ENCODE measurements around the gene CLEC2A.

Gene CLEC2A

GRCh38 chr12:9906873-9907272, 25.3 kb downstream of the CLEC2A start:
- no peak for DNase-seq (ENCODE audit: low read depth in 2 of 2)
- TF ChIP-seq CTCF (IDR thresholded peaks at IDR 0.05; ENCODE audit: low read depth, low read length), result no peak
- no peak overlapping the region for H3K4me3 ChIP-seq (replicated peaks in 1 of 2; ENCODE audit: low read depth in 2 of 2, low read length in 2 of 2)

- no peak for TF ChIP-seq CTCF (IDR thresholded peaks at IDR 0.05; ENCODE audit: low read depth, low read length)
- DNase-seq (ENCODE audit: low read depth in 2 of 2), result no peak
- no peak overlapping the region for H3K4me3 ChIP-seq (replicated peaks in 1 of 2; ENCODE audit: low read depth in 2 of 2, low read length in 2 of 2)
Observed at GRCh38 chr12:9902539-9903228, 29.5 kb downstream of the CLEC2A start.

- DNase-seq (ENCODE audit: low read depth in 2 of 2), result no peak
- no peak overlapping the region for H3K4me3 ChIP-seq (replicated peaks in 1 of 2; ENCODE audit: low read depth in 2 of 2, low read length in 2 of 2)
- TF ChIP-seq CTCF (IDR thresholded peaks at IDR 0.05; ENCODE audit: low read depth, low read length), result no peak
Observed at GRCh38 chr12:9900930-9901329, 31.2 kb downstream of the CLEC2A start.

GRCh38 chr12:9899209-9899608, 33.0 kb downstream of the CLEC2A start:
- no peak for DNase-seq (ENCODE audit: low read depth in 2 of 2)
- TF ChIP-seq CTCF (IDR thresholded peaks at IDR 0.05; ENCODE audit: low read depth, low read length), result no peak
- H3K4me3 ChIP-seq (replicated peaks in 1 of 2; ENCODE audit: low read depth in 2 of 2, low read length in 2 of 2), result no peak overlapping the region

- TF ChIP-seq CTCF (IDR thresholded peaks at IDR 0.05; ENCODE audit: low read depth, low read length), result no peak
- no peak for DNase-seq (ENCODE audit: low read depth in 2 of 2)
- no peak overlapping the region for H3K4me3 ChIP-seq (replicated peaks in 1 of 2; ENCODE audit: low read depth in 2 of 2, low read length in 2 of 2)
Observed at GRCh38 chr12:9897535-9897934, 34.6 kb downstream of the CLEC2A start.

GRCh38 chr12:9895215-9895971, 36.8 kb downstream of the CLEC2A start:
- no peak overlapping the region for H3K4me3 ChIP-seq (replicated peaks in 1 of 2; ENCODE audit: low read depth in 2 of 2, low read length in 2 of 2)
- no peak for DNase-seq (ENCODE audit: low read depth in 2 of 2)
- no peak for TF ChIP-seq CTCF (IDR thresholded peaks at IDR 0.05; ENCODE audit: low read depth, low read length)
